Astrocyte (in vitro differentiated cells and primary cell): ENCODE results near the gene SSH2. TPM values are rescaled to one million over a fixed set of nuclear protein-coding genes. Genes with fewer than 3 reads are reported as not detected.

Source experiments
- DNase-seq: peaks from one replicate; pipeline ENCODE4 v3.0.0-alpha.2; 2010; ENCODE audit warnings: low read depth
- FAIRE-seq: peaks from 2 replicates; lab custom pipeline; 2011; peaks lifted over from hg19 to GRCh38; lab: Jason Lieb, UNC
- H2AFZ ChIP-seq: 2 replicates; pipeline ENCODE4 v1.6.0; 2012; ENCODE audit warnings: low read depth, low read length, inconsistent platforms
- H3K27ac ChIP-seq: 2 replicates; pipeline ENCODE4 v1.5.1; 2011; ENCODE audit warnings: low read depth, low read length, inconsistent platforms
- H3K27me3 ChIP-seq: 2 replicates; pipeline ENCODE4 v1.6.0; 2011; ENCODE audit warnings: low read length, inconsistent platforms; ENCODE audit not compliant: insufficient read depth
- H3K36me3 ChIP-seq: 2 replicates; pipeline ENCODE4 v1.5.1; 2011; ENCODE audit warnings: low read length, inconsistent platforms; ENCODE audit not compliant: insufficient read depth
- H3K4me1 ChIP-seq: 2 replicates; pipeline ENCODE4 v1.5.1; 2011; ENCODE audit warnings: low read length, inconsistent platforms; ENCODE audit not compliant: insufficient read depth
- H3K4me2 ChIP-seq: 2 replicates; pipeline ENCODE4 v1.6.0; 2012; ENCODE audit warnings: low read length, inconsistent platforms
- H3K4me3 ChIP-seq: 2 replicates; pipeline ENCODE4 v1.5.1; 2011; ENCODE audit warnings: low read depth, mild to moderate bottlenecking, low read length, inconsistent platforms; ENCODE audit not compliant: insufficient read depth
- H3K79me2 ChIP-seq: 2 replicates; pipeline ENCODE4 v1.6.0; 2012; ENCODE audit warnings: mild to moderate bottlenecking, low read length, inconsistent platforms; ENCODE audit not compliant: insufficient read depth
- H3K9ac ChIP-seq: 2 replicates; pipeline ENCODE4 v1.6.0; 2012; ENCODE audit warnings: mild to moderate bottlenecking, low read length, inconsistent platforms
- H3K9me3 ChIP-seq: 2 replicates; pipeline ENCODE4 v1.5.1; 2012; ENCODE audit warnings: low read depth, mild to moderate bottlenecking, low read length, inconsistent platforms; ENCODE audit not compliant: insufficient read depth
- H4K20me1 ChIP-seq: 2 replicates; pipeline ENCODE4 v1.6.0; 2012; ENCODE audit warnings: low read length, inconsistent platforms; ENCODE audit not compliant: insufficient read depth
- H3K27ac Mint-ChIP-seq: one replicate; pipeline ENCODE4 v1.8.0; 2021; ENCODE audit warnings: mild to moderate bottlenecking, mixed read lengths; ENCODE audit not compliant: unreplicated experiment
- H3K27me3 Mint-ChIP-seq: one replicate; pipeline ENCODE4 v1.8.0; 2021; ENCODE audit warnings: low read depth, mixed read lengths; ENCODE audit not compliant: unreplicated experiment
- H3K36me3 Mint-ChIP-seq: one replicate; pipeline ENCODE4 v1.8.0; 2021; ENCODE audit warnings: low read depth, mixed read lengths; ENCODE audit not compliant: unreplicated experiment
- H3K4me1 Mint-ChIP-seq: one replicate; pipeline ENCODE4 v1.8.0; 2021; ENCODE audit warnings: low read depth, mixed read lengths; ENCODE audit not compliant: unreplicated experiment
- H3K4me3 Mint-ChIP-seq: one replicate; pipeline ENCODE4 v1.8.0; 2021; ENCODE audit warnings: mild to moderate bottlenecking, moderate library complexity, mixed read lengths; ENCODE audit not compliant: unreplicated experiment
- H3K9me3 Mint-ChIP-seq: one replicate; pipeline ENCODE4 v1.8.0; 2021; ENCODE audit warnings: mild to moderate bottlenecking, mixed read lengths; ENCODE audit not compliant: unreplicated experiment
- CTCF ChIP-seq: IDR thresholded peaks from 2 replicates; pipeline ENCODE4 v1.5.1; 2011; ENCODE audit warnings: low read depth, mild to moderate bottlenecking, inconsistent platforms, low read length, moderate library complexity; ENCODE audit not compliant: insufficient read depth
- EZH2 ChIP-seq: IDR thresholded peaks from 2 replicates; pipeline ENCODE4 v1.6.1; 2012; ENCODE audit warnings: mild to moderate bottlenecking, low read length, inconsistent platforms; ENCODE audit not compliant: insufficient read depth
- total RNA-seq: library from RNA; stranded (reverse); gene quantifications from 2 replicates; pipeline ENCODE4 v1.2.1, GENCODE V29; 2021

The SSH2 gene
- total RNA-seq, 1 donor from 2014 or later = 31.1 TPM

- Mint-ChIP-seq H3K4me3 (no peak overlapping the region), H3K27ac (no peak overlapping the region)
- no peak for DNase-seq
Observed at GRCh38 chr17:29772981-29773380, 157.0 kb downstream of the SSH2 start.

GRCh38 chr17:29771546-29771945 lies 158.5 kb downstream of the SSH2 start:
- Mint-ChIP-seq H3K4me3 (no peak overlapping the region), H3K27me3 (no peaks in the 10 kb centered on the region), H3K9me3 (no peaks in the 10 kb centered on the region), H3K4me1 (peaks cover 6% of the 10 kb centered on the region), H3K27ac (no peak overlapping the region), H3K36me3 (peaks cover 9% of the 10 kb centered on the region)
- no peak for TF ChIP-seq CTCF
- TF ChIP-seq EZH2 = no peak
- Histone ChIP-seq H3K9me3 (no peaks in the 10 kb centered on the region), H3K79me2 (no peaks in the 10 kb centered on the region), H4K20me1 (no peaks in the 10 kb centered on the region), H3K4me3 (no peak overlapping the region), H2AFZ (no peak overlapping the region), H3K9ac (no peak overlapping the region), H3K4me2 (no peak overlapping the region), H3K36me3 (no peaks in the 10 kb centered on the region), H3K27me3 (no peaks in the 10 kb centered on the region), H3K27ac (no peak overlapping the region), H3K4me1 (no peaks in the 10 kb centered on the region)
- FAIRE-seq = no peak
- no peak for DNase-seq

More at GRCh38 chr17:29772981-29773380, 157.0 kb downstream of the SSH2 start:
- H3K27me3 Mint-ChIP-seq = no peaks in the 10 kb centered on the region
- H3K4me3 ChIP-seq = no peak overlapping the region
- no peak for FAIRE-seq
- H3K4me2 ChIP-seq = no peak overlapping the region
- H2AFZ ChIP-seq = no peak overlapping the region
- no peak overlapping the region for H3K9ac ChIP-seq
- peaks cover 6% of the 10 kb centered on the region for H3K4me1 Mint-ChIP-seq
- H4K20me1 ChIP-seq = no peaks in the 10 kb centered on the region
- H3K27ac ChIP-seq = no peak overlapping the region
- H3K9me3 ChIP-seq = no peaks in the 10 kb centered on the region
- H3K36me3 ChIP-seq = no peaks in the 10 kb centered on the region
- H3K36me3 Mint-ChIP-seq = peaks cover 10% of the 10 kb centered on the region
- TF ChIP-seq CTCF (no peak), EZH2 (no peak)
- H3K4me1 ChIP-seq = no peaks in the 10 kb centered on the region
- no peaks in the 10 kb centered on the region for H3K27me3 ChIP-seq
- H3K9me3 Mint-ChIP-seq = no peaks in the 10 kb centered on the region
- H3K79me2 ChIP-seq = no peaks in the 10 kb centered on the region

GRCh38 chr17:29769225-29769624 lies 160.8 kb downstream of the SSH2 start:
- Histone ChIP-seq H3K27me3 (no peaks in the 10 kb centered on the region), H3K9ac (no peak overlapping the region), H4K20me1 (no peaks in the 10 kb centered on the region), H3K9me3 (no peaks in the 10 kb centered on the region), H3K79me2 (no peaks in the 10 kb centered on the region), H3K36me3 (no peaks in the 10 kb centered on the region), H3K4me1 (no peaks in the 10 kb centered on the region), H3K27ac (no peak overlapping the region), H3K4me3 (no peak overlapping the region), H3K4me2 (no peak overlapping the region), H2AFZ (no peak overlapping the region)
- FAIRE-seq (no peak), DNase-seq (no peak)
- TF ChIP-seq CTCF (no peak), EZH2 (no peak)
- Mint-ChIP-seq H3K4me1 (no peaks in the 10 kb centered on the region), H3K27me3 (no peaks in the 10 kb centered on the region), H3K4me3 (no peak overlapping the region), H3K27ac (no peak overlapping the region), H3K9me3 (no peaks in the 10 kb centered on the region), H3K36me3 (no peaks in the 10 kb centered on the region)
